ENCODE measurements around the gene DYNLT3.

GRCh38 chrX:37803057-37803456 lies 44.3 kb downstream of the DYNLT3 start:
- TF ChIP-seq POLR2AphosphoS5 (IDR thresholded peaks at IDR 0.05) = no peak
- TF ChIP-seq CTCF (IDR thresholded peaks at IDR 0.05) = no peak

Measured in suprapubic skin (tissue), 3 donors.